ENCODE measurements around the gene RNASEH2A. TPM values are rescaled to one million over a fixed set of nuclear protein-coding genes. Genes with fewer than 3 reads are reported as not detected.

RNASEH2A gene
- total RNA-seq, 2 experiments from 2014 or later = 34.8 to 38.4 TPM

DNA sequence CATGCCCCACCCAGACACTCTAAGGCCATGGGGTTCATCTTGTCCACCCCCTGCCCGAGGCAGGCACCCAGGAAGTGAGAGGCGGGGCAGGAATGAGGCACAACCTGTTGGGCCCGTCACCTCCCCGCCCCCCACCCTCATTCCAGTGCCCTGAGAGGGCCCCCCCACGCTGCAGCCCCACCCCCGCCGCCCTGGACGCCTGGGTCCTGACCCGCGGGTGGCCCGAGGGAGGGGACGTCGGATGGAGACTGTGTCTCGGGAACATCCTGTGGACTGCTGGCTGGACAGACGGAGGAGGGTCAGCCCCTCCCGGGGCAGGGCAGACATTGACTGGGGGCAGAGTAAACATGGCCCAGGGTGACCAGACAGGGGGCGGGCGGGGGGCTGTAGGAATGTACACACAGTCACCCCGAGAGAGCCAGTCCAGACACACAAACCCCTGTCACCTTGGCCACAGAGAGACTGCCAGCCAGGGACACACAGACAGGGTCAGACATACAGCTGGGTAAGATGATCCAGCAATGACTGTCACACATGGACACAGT is 22.5 kb upstream of the RNASEH2A start:
- Mint-ChIP-seq H3K27me3 (no peaks in the 10 kb centered on the region), H3K9me3 (no peaks in the 10 kb centered on the region), H3K4me1 (peaks cover 47% of the 10 kb centered on the region), H3K27ac (no peak overlapping the region), H3K4me3 (peak overlapping the region; percentile 87), H3K36me3 (ENCODE audit: low read depth) (peaks cover under 1% of the 10 kb centered on the region)
- no peak for DNase-seq
- POLR2A ChIA-PET = interaction anchor here (1.7 to 16.7 kb wide), 3 partner anchors 13 to 369 kb away, joined by 4 to 574 read pairs (median 11); partner anchors contain the start of genes JUNB, PRDX2, THSD8 and TRIR
- CTCF ChIA-PET = interaction anchor here (3.2 kb wide), 1 partner anchor 9 kb away, joined by 58 read pairs; the partner anchor contains the start of gene JUNB

DNA sequence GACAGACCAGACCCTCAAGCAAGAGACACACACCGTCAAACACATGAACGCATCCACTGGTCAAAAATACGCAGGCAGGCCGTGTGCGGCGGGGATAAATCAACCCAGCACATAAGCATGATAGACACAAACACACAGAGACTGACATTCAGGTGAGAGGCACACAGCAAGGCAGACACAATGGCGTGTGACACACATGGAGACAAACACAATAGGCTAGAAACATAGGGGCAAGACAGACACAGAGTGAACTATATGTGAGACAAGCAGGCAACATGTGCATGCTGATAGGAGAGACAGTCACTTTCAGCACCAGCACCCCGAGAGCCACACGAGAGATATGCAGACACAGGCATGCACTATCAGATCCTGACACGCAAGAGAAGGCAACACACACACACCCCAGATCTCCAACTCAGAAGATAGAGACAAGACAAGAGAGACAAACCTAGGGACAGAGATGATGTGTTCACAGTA is 22.0 kb upstream of the RNASEH2A start:
- Mint-ChIP-seq H3K36me3 (ENCODE audit: low read depth) (peaks cover 4% of the 10 kb centered on the region), H3K27me3 (no peaks in the 10 kb centered on the region), H3K4me1 (peaks cover 47% of the 10 kb centered on the region), H3K9me3 (no peaks in the 10 kb centered on the region), H3K4me3 (no peak overlapping the region), H3K27ac (no peak overlapping the region)
- POLR2A ChIA-PET = interaction anchor here (16.7 kb wide), 1 partner anchor 13 kb away, joined by 574 read pairs; the partner anchor contains the start of genes JUNB, PRDX2 and THSD8
- CTCF ChIA-PET = no interaction called here
- DNase-seq = peak; percentile 37

DNA sequence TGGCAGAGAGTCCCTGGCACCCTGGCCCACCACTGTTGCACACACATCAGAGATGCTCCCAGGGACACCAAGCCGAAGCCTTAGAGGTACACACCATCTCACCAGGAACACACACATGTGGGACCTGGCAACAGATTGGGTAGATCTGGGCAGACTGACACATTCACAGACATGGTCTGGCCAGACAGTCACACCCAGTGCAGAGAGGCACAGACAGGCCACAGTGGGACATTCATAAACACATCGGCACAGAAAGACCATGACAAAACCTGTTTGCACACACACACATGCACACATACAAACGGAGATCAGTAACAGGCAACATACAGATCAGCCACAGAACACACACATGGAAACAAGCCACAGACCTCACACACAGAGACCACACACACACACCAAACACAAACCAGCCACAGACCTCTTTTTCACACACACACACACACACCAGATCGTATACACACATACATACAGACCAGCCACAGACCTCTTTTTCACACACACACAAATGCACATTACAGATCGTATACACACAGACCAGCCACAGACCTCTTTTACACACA is 21.4 kb upstream of the RNASEH2A start:
- DNase-seq = peak; percentile 63
- H3K36me3 Mint-ChIP-seq (ENCODE audit: low read depth) = peaks cover 4% of the 10 kb centered on the region
- H3K4me1 Mint-ChIP-seq = peaks cover 42% of the 10 kb centered on the region
- POLR2A ChIA-PET = interaction anchor here (1.3 kb wide), 1 partner anchor 11 kb away, joined by 4 read pairs; no protein-coding TSS in a partner anchor
- CTCF ChIA-PET = interaction anchor here (1.3 kb wide), 1 partner anchor 11 kb away, joined by 6 read pairs; no protein-coding TSS in a partner anchor
- H3K9me3 Mint-ChIP-seq = no peaks in the 10 kb centered on the region
- no peak overlapping the region for H3K27ac Mint-ChIP-seq
- no peak overlapping the region for H3K4me3 Mint-ChIP-seq
- no peaks in the 10 kb centered on the region for H3K27me3 Mint-ChIP-seq

DNA sequence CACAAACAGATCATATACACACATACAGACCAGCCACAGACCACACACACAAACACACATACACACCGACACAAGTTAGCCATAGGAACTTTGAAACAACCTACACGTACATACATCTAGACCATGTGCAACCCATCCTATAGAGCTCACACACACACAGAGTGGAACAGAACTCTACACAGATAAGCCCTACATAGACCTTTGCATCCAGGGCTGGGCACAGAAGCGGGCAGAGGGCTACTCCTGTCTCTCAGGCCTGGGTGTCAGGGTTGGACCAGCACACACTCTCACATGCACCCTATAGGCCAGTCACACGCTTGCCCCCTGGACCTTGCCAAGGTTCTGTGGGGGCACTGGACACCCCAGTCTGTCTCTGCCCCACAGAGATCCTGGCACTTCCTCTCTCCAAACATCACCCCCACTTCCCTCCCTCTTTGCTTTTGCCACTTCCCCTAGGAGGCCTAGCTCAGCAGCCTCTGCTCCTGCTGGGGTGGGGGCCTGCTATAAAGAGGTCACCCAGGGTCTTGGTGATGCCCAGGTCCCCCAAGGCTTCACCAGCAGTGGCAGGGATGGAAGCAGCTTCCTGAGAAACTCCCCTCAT is 20.9 kb upstream of the RNASEH2A start:
- DNase-seq = peak; percentile 25
- Mint-ChIP-seq H3K4me1 (peaks cover 43% of the 10 kb centered on the region), H3K4me3 (no peak overlapping the region), H3K27me3 (no peaks in the 10 kb centered on the region), H3K27ac (no peak overlapping the region), H3K9me3 (no peaks in the 10 kb centered on the region), H3K36me3 (ENCODE audit: low read depth) (peaks cover 4% of the 10 kb centered on the region)
- POLR2A ChIA-PET = interaction anchor here (1.3 to 2.5 kb wide), 2 partner anchors 7 to 11 kb away, joined by 4 to 12 read pairs; no protein-coding TSS in a partner anchor
- CTCF ChIA-PET = interaction anchor here (1.0 to 1.3 kb wide), 2 partner anchors 8 to 11 kb away, joined by 5 to 6 read pairs; no protein-coding TSS in a partner anchor

DNA sequence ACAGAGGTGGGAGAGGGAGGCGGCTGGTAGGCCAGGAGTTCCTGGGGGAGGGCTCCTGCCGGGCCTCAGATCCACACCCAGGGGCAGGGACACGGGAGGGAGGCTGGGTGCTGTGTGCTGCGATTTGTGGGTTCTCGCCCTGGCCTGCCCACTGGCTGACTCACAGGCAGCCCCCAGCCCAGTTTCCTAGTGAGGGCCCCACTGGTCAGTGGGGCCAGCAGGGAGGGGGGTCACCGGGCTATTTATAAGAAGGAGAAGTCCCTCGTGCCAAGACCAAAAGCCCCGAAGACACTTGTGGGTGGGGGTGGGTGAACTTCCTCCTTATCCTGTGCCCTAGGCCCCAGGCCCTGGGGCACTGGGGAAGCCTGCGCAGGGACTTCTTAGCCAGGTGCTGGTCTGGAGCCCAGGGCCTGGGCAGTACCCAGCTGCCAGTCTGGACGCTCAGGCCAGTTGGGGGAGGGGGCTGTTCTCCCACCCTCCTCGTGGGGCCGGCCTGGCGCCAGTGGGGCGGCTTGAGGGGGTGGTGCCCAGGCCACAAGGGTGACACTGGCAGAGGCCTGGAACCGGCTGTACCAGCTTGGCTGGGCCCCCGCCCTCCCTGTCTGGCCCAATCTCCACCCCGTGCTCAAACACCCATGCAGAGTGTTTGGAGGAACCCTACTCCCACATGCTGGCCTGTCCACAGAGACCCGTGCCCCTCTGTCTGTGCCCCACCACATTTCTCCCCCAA is 20.1 kb upstream of the RNASEH2A start:
- Mint-ChIP-seq H3K36me3 (ENCODE audit: low read depth) (peaks cover 4% of the 10 kb centered on the region), H3K4me3 (no peak overlapping the region), H3K27me3 (no peaks in the 10 kb centered on the region), H3K9me3 (no peaks in the 10 kb centered on the region), H3K4me1 (peaks cover 49% of the 10 kb centered on the region), H3K27ac (peak overlapping the region; percentile 70)
- DNase-seq = no peak
- CTCF ChIA-PET = interaction anchor here (1.0 to 3.4 kb wide), 5 partner anchors 9 to 179 kb away, joined by 3 to 25 read pairs (median 5); no protein-coding TSS in a partner anchor
- POLR2A ChIA-PET = interaction anchor here (1.3 to 2.5 kb wide), 2 partner anchors 8 to 10 kb away, joined by 4 to 12 read pairs; no protein-coding TSS in a partner anchor

DNA sequence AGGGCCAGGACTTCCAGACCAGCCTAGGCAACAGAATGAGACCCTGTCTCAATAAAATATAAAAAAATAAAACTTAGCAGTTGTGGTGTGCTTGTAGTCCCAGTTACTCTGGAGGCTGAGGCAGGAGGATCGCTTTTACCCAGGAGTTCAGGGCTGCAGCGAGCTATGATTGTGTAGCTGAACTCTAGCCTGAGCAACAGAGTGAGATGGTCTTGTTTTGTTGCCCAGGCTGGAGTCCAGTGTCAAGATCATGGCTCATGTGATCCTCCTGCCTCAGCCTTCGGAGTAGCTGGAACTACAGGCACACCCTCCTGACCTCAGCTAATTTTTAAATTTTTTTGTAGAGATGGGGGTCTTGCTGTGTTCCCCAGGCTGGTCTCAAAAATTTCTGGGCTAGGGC is 19.4 kb upstream of the RNASEH2A start:
- Mint-ChIP-seq H3K9me3 (no peaks in the 10 kb centered on the region), H3K27me3 (no peaks in the 10 kb centered on the region), H3K4me1 (peaks cover 44% of the 10 kb centered on the region), H3K36me3 (ENCODE audit: low read depth) (peaks cover 4% of the 10 kb centered on the region), H3K27ac (peak overlapping the region; percentile 70), H3K4me3 (no peak overlapping the region)
- CTCF ChIA-PET = interaction anchor here (1.0 to 3.4 kb wide), 3 partner anchors 9 to 178 kb away, joined by 3 to 25 read pairs (median 4); no protein-coding TSS in a partner anchor
- no peak for DNase-seq
- POLR2A ChIA-PET = interaction anchor here (2.5 kb wide), 1 partner anchor 9 kb away, joined by 12 read pairs; no protein-coding TSS in a partner anchor

DNA sequence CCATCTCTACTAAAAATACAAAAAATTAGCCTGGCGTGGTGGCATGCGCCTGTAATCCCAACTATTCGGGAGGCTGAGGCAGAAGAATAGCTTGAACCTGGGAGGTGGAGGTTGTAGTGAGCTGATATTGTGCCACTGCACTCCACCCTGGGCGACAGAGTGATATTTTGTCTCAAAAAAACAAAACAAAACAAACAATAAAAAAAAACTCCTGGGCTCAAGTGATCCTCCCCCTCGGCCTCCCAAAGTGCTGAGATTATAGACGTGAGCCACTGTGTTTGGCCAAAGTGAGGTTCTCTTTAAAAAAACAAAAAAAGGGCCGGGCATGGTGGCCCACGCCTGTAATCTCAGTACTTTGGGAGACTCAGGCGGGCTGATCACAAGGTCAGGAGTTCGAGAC is 18.9 kb upstream of the RNASEH2A start:
- Mint-ChIP-seq H3K36me3 (ENCODE audit: low read depth) (peaks cover 6% of the 10 kb centered on the region), H3K27me3 (no peaks in the 10 kb centered on the region), H3K4me3 (no peak overlapping the region), H3K27ac (peak overlapping the region; percentile 94), H3K9me3 (no peaks in the 10 kb centered on the region), H3K4me1 (peaks cover 41% of the 10 kb centered on the region)
- DNase-seq = no peak
- ChIA-PET CTCF (interaction anchor here (1.0 to 3.4 kb wide), 3 partner anchors 8 to 178 kb away, joined by 3 to 25 read pairs (median 4); no protein-coding TSS in a partner anchor), POLR2A (interaction anchor here (1.2 to 2.5 kb wide), 3 partner anchors 8 to 53 kb away, joined by 5 to 14 read pairs (median 12); partner anchors contain the start of gene TRIR)

DNA sequence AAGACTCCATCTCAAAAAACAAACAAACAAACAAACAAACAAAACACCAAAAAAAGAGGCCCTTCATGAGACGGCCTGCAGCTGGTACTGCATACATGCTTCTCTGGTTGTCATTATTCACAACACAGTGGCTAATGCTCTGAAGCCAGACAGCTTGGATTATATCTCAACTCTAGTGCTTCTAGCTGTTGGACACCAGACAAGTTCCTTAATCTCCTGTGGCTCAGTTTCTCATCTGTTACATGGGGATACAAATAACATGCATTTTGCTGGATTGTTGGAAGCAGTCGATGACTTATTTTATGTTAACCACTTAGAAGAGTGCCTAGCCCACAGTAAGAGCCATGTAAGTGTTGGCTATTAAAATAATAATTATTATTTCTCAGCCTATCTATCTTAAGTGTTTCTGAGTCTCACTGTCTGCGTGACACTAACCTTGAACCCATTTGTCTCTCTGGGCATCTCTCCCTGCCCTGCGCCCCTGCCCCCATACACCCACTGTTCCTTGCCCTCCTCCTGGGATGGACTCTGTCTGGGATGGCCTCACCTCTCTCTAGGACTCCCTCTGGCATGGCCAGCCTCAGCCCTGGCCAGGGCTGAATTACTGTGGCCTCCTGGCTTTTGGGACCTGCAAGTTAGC is 18.2 kb upstream of the RNASEH2A start:
- peak overlapping the region; percentile 94 for H3K27ac Mint-ChIP-seq
- POLR2A ChIA-PET = interaction anchor here (1.2 to 2.5 kb wide), 7 partner anchors 8 to 65 kb away, joined by 3 to 41 read pairs (median 6); partner anchors contain the start of genes GET3, TNPO2 and TRIR
- peaks cover 13% of the 10 kb centered on the region for H3K36me3 Mint-ChIP-seq (ENCODE audit: low read depth)
- H3K4me1 Mint-ChIP-seq = peaks cover 39% of the 10 kb centered on the region
- CTCF ChIA-PET = interaction anchor here (0.7 to 3.4 kb wide), 7 partner anchors 8 to 54 kb away, joined by 3 to 25 read pairs (median 3); no protein-coding TSS in a partner anchor
- H3K27me3 Mint-ChIP-seq = no peaks in the 10 kb centered on the region
- peak overlapping the region; percentile 86 for H3K4me3 Mint-ChIP-seq
- no peak for DNase-seq
- H3K9me3 Mint-ChIP-seq = no peaks in the 10 kb centered on the region

DNA sequence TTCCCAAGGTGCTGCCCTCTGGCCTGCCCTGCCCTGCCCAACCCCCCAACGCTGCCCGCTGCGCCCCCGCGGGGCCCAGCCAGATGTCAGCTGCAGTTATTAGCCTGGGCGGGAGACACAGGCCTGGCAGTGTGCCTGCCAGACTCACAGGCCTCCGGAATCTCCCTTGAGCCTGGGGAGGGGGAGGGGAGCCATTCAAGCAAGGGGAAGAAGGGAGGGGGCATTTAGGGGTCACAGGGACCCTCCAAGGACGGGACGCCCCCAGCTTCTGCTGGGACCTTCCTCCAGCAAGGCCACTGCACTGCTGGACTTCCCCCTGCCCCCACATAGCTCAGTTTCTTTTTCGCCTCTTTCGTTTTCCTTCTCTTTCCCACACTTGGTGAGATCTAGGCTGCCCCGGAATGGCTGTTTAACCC is 17.7 kb upstream of the RNASEH2A start:
- peak; percentile 52 for DNase-seq
- H3K27ac Mint-ChIP-seq = peak overlapping the region; percentile 94
- CTCF ChIA-PET = interaction anchor here (0.5 to 3.4 kb wide), 8 partner anchors 11 to 55 kb away, joined by 3 to 25 read pairs (median 3); no protein-coding TSS in a partner anchor

DNA sequence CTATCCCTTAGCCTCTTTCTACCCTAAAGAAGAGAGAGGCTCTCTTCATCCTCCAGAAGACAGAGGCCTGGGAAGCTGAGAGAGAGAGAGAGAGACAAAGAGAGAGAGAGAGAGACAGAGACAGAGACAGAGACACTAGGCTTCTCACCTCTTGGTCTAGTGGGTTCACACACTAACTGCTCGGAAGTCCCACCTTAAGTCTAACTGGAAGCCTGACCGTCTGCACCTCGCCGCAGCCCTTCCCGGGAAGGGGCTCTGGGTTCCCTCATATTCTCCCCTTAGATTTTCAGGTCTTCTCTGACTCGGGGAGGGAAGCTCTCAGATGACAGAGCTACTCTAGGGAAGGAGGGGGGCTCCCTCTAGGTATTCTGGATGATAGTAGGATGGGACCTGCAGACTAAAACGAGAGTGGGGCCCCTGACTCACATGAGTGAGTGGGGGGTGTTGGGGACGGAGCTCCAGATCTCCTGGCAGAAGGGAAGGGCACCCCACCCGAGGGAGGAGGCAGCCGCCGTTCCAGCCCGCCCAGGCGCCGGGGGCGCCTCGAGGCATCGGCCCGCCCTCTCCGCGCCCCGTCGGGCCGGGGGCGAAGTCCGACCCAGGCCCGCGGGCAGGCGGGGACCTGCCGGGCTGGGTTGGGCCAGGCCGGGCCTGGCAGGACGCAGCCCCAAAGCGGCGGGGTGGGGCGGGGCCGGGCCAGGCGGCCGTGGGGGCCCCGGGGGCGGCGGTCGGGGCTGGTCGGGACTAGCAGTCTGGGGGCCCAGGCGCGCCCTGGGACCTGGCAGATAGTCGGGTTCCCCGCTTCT is 17.1 kb upstream of the RNASEH2A start:
- Mint-ChIP-seq H3K27ac (peak overlapping the region; percentile 98), H3K4me1 (peaks cover 38% of the 10 kb centered on the region), H3K27me3 (no peaks in the 10 kb centered on the region), H3K4me3 (peak overlapping the region; percentile 93), H3K9me3 (no peaks in the 10 kb centered on the region), H3K36me3 (ENCODE audit: low read depth) (peaks cover 16% of the 10 kb centered on the region)
- CTCF ChIA-PET = interaction anchor here (0.5 to 3.4 kb wide), 8 partner anchors 12 to 55 kb away, joined by 3 to 25 read pairs (median 3); no protein-coding TSS in a partner anchor
- no peak for DNase-seq
- POLR2A ChIA-PET = interaction anchor here (1.0 to 2.2 kb wide), 8 partner anchors 11 to 375 kb away, joined by 3 to 41 read pairs (median 6); partner anchors contain the start of genes GET3, RNASEH2A, TNPO2 and TRIR

More for the DNA sequence above, 17.7 kb upstream of the RNASEH2A start:
- Mint-ChIP-seq H3K4me3 (peak overlapping the region; percentile 86), H3K36me3 (ENCODE audit: low read depth) (peaks cover 16% of the 10 kb centered on the region), H3K27me3 (no peaks in the 10 kb centered on the region), H3K4me1 (peaks cover 34% of the 10 kb centered on the region), H3K9me3 (no peaks in the 10 kb centered on the region)
- POLR2A ChIA-PET = interaction anchor here (1.0 to 2.2 kb wide), 8 partner anchors 10 to 375 kb away, joined by 3 to 41 read pairs (median 6); partner anchors contain the start of genes GET3, RNASEH2A, TNPO2 and TRIR
